Mononuclear cell (primary cell): ENCODE data around the gene OR10A3. TPM values are rescaled to one million over a fixed set of nuclear protein-coding genes. Genes with fewer than 3 reads are reported as not detected.

Experiments used
- H3K27me3 ChIP-seq: 2 replicates; pipeline ENCODE4 v1.6.0; 2011; ENCODE audit warnings: low read length, control low read depth; ENCODE audit not compliant: insufficient read depth
- H3K4me1 ChIP-seq: 2 replicates; pipeline ENCODE4 v1.5.1; 2011; ENCODE audit warnings: mild to moderate bottlenecking, low read length, control low read depth; ENCODE audit not compliant: insufficient read depth
- H3K4me3 ChIP-seq: 2 replicates; pipeline ENCODE4 v1.5.1; 2011; ENCODE audit warnings: mild to moderate bottlenecking, low read length, moderate library complexity
- H3K9me3 ChIP-seq: 2 replicates; pipeline ENCODE4 v1.5.1; 2011; ENCODE audit warnings: low read depth, mild to moderate bottlenecking, control low read depth, low read length
- total RNA-seq: library from RNA; depleted of rRNA; stranded (reverse); fragments of >200 nt; gene quantifications from one replicate; pipeline ENCODE4 v1.2.3, GENCODE V29; 2012

Gene OR10A3
- total RNA-seq, 1 donor, result not detected

GRCh38 chr11:7890417-7891172 lies 50.9 kb downstream of the OR10A3 start:
- no peak overlapping the region for H3K4me3 ChIP-seq
- peaks cover 6% of the 10 kb centered on the region for H3K27me3 ChIP-seq
- no peaks in the 10 kb centered on the region for H3K4me1 ChIP-seq
- H3K9me3 ChIP-seq, result no peaks in the 10 kb centered on the region

DNA sequence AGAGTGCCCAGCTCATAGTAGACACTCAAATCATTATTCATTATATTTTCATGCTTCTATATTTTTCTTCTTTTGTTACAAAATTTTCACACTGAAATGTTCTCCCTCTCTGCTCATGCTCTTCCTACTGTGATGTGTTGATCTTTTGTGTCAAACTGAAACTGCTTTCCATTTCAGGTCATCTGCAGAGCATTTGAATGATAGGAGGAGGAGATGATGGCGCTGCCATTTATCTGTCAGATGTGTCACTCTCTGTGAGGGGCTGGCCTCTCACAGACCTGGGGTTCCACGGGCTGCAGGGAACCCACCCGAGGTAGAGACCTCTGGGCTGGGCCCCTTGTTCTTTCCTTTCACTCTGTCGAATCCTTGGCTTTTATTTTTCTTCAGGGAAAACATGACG lies 51.5 kb downstream of the OR10A3 start:
- Histone ChIP-seq H3K27me3 (peaks cover 6% of the 10 kb centered on the region), H3K4me3 (no peak overlapping the region), H3K4me1 (no peaks in the 10 kb centered on the region), H3K9me3 (no peaks in the 10 kb centered on the region)

Other genes starting within 250 kb of the OR10A3 start
- gene OVCH2, start 235.2 kb downstream of the OR10A3 start, total RNA-seq, result not detected
- gene OR5P2, start 144.8 kb downstream of the OR10A3 start, total RNA-seq, result not detected
- not detected for gene OR5P3, start 110.9 kb downstream of the OR10A3 start, total RNA-seq
- gene OR10A6, start 10.4 kb downstream of the OR10A3 start, total RNA-seq, result not detected
- not detected for gene NLRP10, start 23.7 kb upstream of the OR10A3 start, total RNA-seq
- gene EIF3F, start 45.6 kb upstream of the OR10A3 start, total RNA-seq, result 417 TPM
- gene TUB, start 139.5 kb upstream of the OR10A3 start, total RNA-seq, result under 0.01 TPM
- gene RIC3, start 227.3 kb upstream of the OR10A3 start, total RNA-seq, result 27.5 TPM